ENCODE data around the gene ANGPTL4. TPM values are rescaled to one million over a fixed set of nuclear protein-coding genes. Genes with fewer than 3 reads are reported as not detected.
A peak's percentile ranks its signal among the peaks of the same experiment; 100 is the strongest.

The ANGPTL4 gene
- total RNA-seq, 1 donor from 2014 or later = not detected

DNA sequence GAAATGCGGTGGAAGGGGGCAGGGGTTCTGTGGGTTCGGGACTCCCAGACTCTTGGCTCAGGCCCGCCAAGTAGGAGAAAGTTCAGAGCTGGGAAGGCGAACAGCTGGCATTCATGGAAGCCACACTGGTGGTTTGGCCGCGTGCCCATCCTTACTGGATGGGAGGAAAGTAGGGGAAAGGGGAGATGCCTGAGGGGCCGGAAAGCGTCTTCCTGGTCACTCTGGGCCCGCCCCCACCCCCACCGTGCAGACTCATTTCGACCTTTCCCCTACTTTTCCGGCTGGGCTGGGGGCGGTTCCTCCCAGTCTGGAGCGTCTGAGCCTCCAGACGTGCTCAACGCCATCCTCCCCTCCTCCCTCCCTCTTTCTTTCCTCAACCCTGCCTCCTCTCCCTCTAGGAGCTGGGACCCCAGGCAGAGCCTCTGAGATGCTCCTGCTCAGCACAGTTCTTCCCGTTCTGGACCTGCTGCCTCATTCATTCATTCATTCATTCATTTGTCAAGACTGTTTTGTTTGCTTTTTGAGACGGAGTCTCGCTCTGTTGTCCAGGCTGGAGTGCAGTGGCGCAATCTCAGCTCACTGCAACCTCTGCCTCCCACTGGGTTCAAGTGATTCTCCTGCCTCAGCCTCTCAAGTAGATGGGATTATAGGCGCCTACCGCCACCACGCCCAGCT lies 3.5 kb downstream of the ANGPTL4 start:
- Histone ChIP-seq H4K20me1 (ENCODE audit: low read depth) (no peaks in the 10 kb centered on the region), H3K4me2 (peak overlapping the region; percentile 51), H3K4me1 (peaks cover 10% of the 10 kb centered on the region), H3K36me3 (no peaks in the 10 kb centered on the region), H3K9ac (no peak overlapping the region), H3K79me2 (ENCODE audit: low read depth) (no peaks in the 10 kb centered on the region), H3K27me3 (peaks cover 49% of the 10 kb centered on the region), H3K27ac (no peak overlapping the region), H2AFZ (replicated peaks) (peak overlapping the region; percentile 15), H3F3A (ENCODE audit: low read depth) (peaks cover 20% of the 10 kb centered on the region), H3K9me3 (ENCODE audit: low read depth) (no peaks in the 10 kb centered on the region), H3K4me3 (peak overlapping the region; percentile 10)
- no peak overlapping the region for H3K27ac Mint-ChIP-seq
- H3K4me3 Mint-ChIP-seq = peak overlapping the region; percentile 49
- no peaks in the 10 kb centered on the region for H3K36me3 Mint-ChIP-seq
- DNase-seq (ENCODE audit: low spot score) = peak; percentile 68
- no peaks in the 10 kb centered on the region for H3K9me3 Mint-ChIP-seq
- no peak for TF ChIP-seq EZH2 (IDR thresholded peaks at IDR 0.05)
- TF ChIP-seq EZH2phosphoT487 (IDR thresholded peaks at IDR 0.05) = no peak
- TF ChIP-seq, protein P1, sequence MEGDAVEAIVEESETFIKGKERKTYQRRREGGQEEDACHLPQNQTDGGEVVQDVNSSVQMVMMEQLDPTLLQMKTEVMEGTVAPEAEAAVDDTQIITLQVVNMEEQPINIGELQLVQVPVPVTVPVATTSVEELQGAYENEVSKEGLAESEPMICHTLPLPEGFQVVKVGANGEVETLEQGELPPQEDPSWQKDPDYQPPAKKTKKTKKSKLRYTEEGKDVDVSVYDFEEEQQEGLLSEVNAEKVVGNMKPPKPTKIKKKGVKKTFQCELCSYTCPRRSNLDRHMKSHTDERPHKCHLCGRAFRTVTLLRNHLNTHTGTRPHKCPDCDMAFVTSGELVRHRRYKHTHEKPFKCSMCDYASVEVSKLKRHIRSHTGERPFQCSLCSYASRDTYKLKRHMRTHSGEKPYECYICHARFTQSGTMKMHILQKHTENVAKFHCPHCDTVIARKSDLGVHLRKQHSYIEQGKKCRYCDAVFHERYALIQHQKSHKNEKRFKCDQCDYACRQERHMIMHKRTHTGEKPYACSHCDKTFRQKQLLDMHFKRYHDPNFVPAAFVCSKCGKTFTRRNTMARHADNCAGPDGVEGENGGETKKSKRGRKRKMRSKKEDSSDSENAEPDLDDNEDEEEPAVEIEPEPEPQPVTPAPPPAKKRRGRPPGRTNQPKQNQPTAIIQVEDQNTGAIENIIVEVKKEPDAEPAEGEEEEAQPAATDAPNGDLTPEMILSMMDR (IDR thresholded peaks at IDR 0.05) = no peak
- H3K4me1 Mint-ChIP-seq = peaks cover 26% of the 10 kb centered on the region
- peaks cover 34% of the 10 kb centered on the region for H3K27me3 Mint-ChIP-seq (ENCODE audit: insufficient read depth, low read depth)

DNA sequence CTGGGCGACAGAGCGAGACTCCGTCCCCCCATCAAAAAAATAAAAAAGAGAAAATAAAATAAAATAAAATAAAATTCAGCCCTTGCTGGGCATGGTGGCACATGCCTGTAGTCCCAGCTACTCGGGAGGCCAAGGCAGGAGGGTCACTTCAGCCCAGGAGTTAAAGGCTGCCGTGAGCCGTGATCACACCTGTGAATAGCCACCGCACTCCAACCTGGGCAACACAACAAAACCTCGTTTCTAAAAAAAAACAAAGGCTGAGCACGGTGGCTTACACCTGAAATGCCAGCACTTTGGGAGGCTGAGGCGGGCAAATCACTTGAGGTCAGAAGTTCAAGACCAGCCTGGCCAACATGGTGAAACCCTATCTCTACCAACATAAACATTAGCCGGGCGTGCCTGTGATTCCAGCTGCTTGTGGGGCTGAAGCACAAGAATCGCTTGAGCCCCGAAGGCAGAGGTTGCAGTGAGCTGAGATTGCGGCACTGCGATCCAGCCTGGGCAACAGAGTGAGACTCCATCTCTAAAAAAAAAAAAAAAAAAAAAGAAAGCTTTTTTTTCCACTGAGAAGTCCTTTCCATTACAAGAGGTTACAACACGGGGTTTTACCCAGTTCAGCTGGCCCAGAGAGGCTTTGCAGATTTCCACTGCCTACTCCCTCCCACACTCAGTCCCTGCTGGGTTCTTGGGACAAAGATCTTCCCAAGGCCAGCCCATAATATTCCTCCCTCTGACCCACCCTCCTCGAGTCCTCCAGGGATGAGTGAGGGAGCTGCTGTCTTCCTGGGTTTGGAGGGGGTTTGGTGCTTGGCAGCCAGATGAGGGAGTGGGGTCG lies 6.4 kb downstream of the ANGPTL4 start:
- no peak overlapping the region for H3K4me2 ChIP-seq

DNA sequence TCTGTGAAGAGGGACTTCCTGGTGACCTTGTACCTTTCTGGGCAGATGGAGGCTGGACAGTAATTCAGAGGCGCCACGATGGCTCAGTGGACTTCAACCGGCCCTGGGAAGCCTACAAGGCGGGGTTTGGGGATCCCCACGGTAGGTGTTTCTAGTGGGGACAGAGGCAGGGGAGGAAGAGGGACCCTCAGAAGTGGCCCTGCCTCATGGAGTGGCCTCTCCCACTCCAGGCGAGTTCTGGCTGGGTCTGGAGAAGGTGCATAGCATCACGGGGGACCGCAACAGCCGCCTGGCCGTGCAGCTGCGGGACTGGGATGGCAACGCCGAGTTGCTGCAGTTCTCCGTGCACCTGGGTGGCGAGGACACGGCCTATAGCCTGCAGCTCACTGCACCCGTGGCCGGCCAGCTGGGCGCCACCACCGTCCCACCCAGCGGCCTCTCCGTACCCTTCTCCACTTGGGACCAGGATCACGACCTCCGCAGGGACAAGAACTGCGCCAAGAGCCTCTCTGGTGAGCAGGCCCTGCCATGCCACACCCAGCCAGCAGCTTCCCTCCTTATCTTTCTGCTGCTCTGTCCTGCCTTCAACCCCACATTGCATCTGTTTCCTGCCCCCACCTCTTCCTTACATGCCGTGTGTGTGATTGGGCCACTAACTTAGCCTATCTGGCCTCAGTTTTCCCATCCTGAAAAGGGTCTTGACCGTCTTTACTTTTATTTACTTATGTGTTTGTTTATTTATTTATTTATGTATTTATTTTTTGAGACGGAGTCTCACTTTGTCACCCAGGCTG lies 7.3 kb downstream of the ANGPTL4 start:
- Histone ChIP-seq H4K20me1 (ENCODE audit: low read depth) (no peaks in the 10 kb centered on the region), H2AFZ (replicated peaks) (no peak overlapping the region), H3F3A (ENCODE audit: low read depth) (no peaks in the 10 kb centered on the region), H3K36me3 (no peaks in the 10 kb centered on the region), H3K9me3 (ENCODE audit: low read depth) (no peaks in the 10 kb centered on the region), H3K27me3 (peaks cover 12% of the 10 kb centered on the region), H3K4me1 (peaks cover 10% of the 10 kb centered on the region), H3K4me2 (no peak overlapping the region), H3K9ac (no peak overlapping the region), H3K27ac (no peak overlapping the region), H3K4me3 (no peak overlapping the region), H3K79me2 (ENCODE audit: low read depth) (no peaks in the 10 kb centered on the region)
- H3K4me3 Mint-ChIP-seq = no peak overlapping the region
- peaks cover 16% of the 10 kb centered on the region for H3K4me1 Mint-ChIP-seq
- peaks cover 13% of the 10 kb centered on the region for H3K27me3 Mint-ChIP-seq (ENCODE audit: insufficient read depth, low read depth)
- no peak for DNase-seq (ENCODE audit: low spot score)
- no peaks in the 10 kb centered on the region for H3K9me3 Mint-ChIP-seq
- H3K27ac Mint-ChIP-seq = no peak overlapping the region
- H3K36me3 Mint-ChIP-seq = peaks cover 2% of the 10 kb centered on the region
- TF ChIP-seq EZH2 (IDR thresholded peaks at IDR 0.05) (no peak), EZH2phosphoT487 (IDR thresholded peaks at IDR 0.05) (no peak)
- TF ChIP-seq, protein P1 (IDR thresholded peaks at IDR 0.05) = no peak

More for the DNA sequence above, 6.4 kb downstream of the ANGPTL4 start:
- Mint-ChIP-seq H3K36me3 (peaks cover 2% of the 10 kb centered on the region), H3K4me1 (peaks cover 16% of the 10 kb centered on the region), H3K27ac (no peak overlapping the region), H3K4me3 (no peak overlapping the region), H3K27me3 (ENCODE audit: insufficient read depth, low read depth) (peaks cover 19% of the 10 kb centered on the region), H3K9me3 (no peaks in the 10 kb centered on the region)
- H3K36me3 ChIP-seq = no peaks in the 10 kb centered on the region
- H3F3A ChIP-seq (ENCODE audit: low read depth) = no peaks in the 10 kb centered on the region
- H3K4me3 ChIP-seq = no peak overlapping the region
- no peak overlapping the region for H3K27ac ChIP-seq
- no peaks in the 10 kb centered on the region for H3K9me3 ChIP-seq (ENCODE audit: low read depth)
- no peak for DNase-seq (ENCODE audit: low spot score)
- no peak overlapping the region for H3K9ac ChIP-seq
- no peaks in the 10 kb centered on the region for H4K20me1 ChIP-seq (ENCODE audit: low read depth)
- no peaks in the 10 kb centered on the region for H3K79me2 ChIP-seq (ENCODE audit: low read depth)
- H3K27me3 ChIP-seq = peaks cover 20% of the 10 kb centered on the region
- peaks cover 10% of the 10 kb centered on the region for H3K4me1 ChIP-seq
- H2AFZ ChIP-seq (replicated peaks) = no peak overlapping the region
- TF ChIP-seq EZH2 (IDR thresholded peaks at IDR 0.05) (no peak), EZH2phosphoT487 (IDR thresholded peaks at IDR 0.05) (no peak)
- TF ChIP-seq, protein P1 (IDR thresholded peaks at IDR 0.05) = no peak
